IPS-15b (cell line): ENCODE data around the gene DDX41.

ENCODE experiments used
- H3K27me3 ChIP-seq: one replicate; pipeline ENCODE4 v1.6.1; 2013; ENCODE audit warnings: low read length; ENCODE audit not compliant: control insufficient read depth, insufficient read depth
- H3K36me3 ChIP-seq: one replicate; pipeline ENCODE4 v1.6.1; 2013; ENCODE audit warnings: low read length; ENCODE audit not compliant: control insufficient read depth, insufficient read depth
- H3K4me1 ChIP-seq: one replicate; pipeline ENCODE4 v1.6.1; 2013; ENCODE audit warnings: mild to moderate bottlenecking, low read length; ENCODE audit not compliant: control insufficient read depth, insufficient read depth
- H3K4me3 ChIP-seq: one replicate; pipeline ENCODE4 v1.5.1; 2013; ENCODE audit warnings: low read depth, low read length
- H3K9ac ChIP-seq: one replicate; pipeline ENCODE4 v1.6.1; 2013; ENCODE audit warnings: low read depth, mild to moderate bottlenecking, low read length
- H3K9me3 ChIP-seq: one replicate; pipeline ENCODE4 v1.6.1; 2013; ENCODE audit warnings: mild to moderate bottlenecking, low read length; ENCODE audit not compliant: control insufficient read depth, insufficient read depth

Gene DDX41

GRCh38 chr5:177509991-177510566, 6.7 kb downstream of the DDX41 start:
- Histone ChIP-seq H3K9me3 (no peaks in the 10 kb centered on the region), H3K27me3 (no peaks in the 10 kb centered on the region), H3K4me1 (peaks cover 11% of the 10 kb centered on the region), H3K4me3 (no peak overlapping the region), H3K36me3 (peaks cover 51% of the 10 kb centered on the region), H3K9ac (no peak overlapping the region)

- peaks cover 47% of the 10 kb centered on the region for H3K36me3 ChIP-seq
- H3K27me3 ChIP-seq = no peaks in the 10 kb centered on the region
- no peak within 1 kb of the TSS for H3K9ac ChIP-seq
- H3K4me3 ChIP-seq = no peak within 1 kb of the TSS
- H3K9me3 ChIP-seq = no peaks in the 10 kb centered on the region
- peaks cover 11% of the 10 kb centered on the region for H3K4me1 ChIP-seq
Observed at GRCh38 chr5:177509381-177509951, 7.3 kb downstream of the DDX41 start, which contains the start of gene DOK3. TSS of gene DOK3 (minus strand) at chr5:177509826. CDS start at chr5:177509540, 286 bp downstream.

GRCh38 chr5:177508837-177509236, 7.9 kb downstream of the DDX41 start:
- Histone ChIP-seq H3K27me3 (no peaks in the 10 kb centered on the region), H3K36me3 (peaks cover 42% of the 10 kb centered on the region), H3K4me1 (peaks cover 11% of the 10 kb centered on the region), H3K9me3 (no peaks in the 10 kb centered on the region), H3K4me3 (no peak overlapping the region), H3K9ac (no peak overlapping the region)

- Histone ChIP-seq H3K27me3 (no peaks in the 10 kb centered on the region), H3K9ac (no peak overlapping the region), H3K4me3 (no peak overlapping the region), H3K9me3 (no peaks in the 10 kb centered on the region), H3K36me3 (peaks cover 39% of the 10 kb centered on the region), H3K4me1 (peaks cover 11% of the 10 kb centered on the region)
Observed at GRCh38 chr5:177508221-177508611, 8.5 kb downstream of the DDX41 start.

GRCh38 chr5:177507596-177508220, 9.1 kb downstream of the DDX41 start:
- Histone ChIP-seq H3K27me3 (no peaks in the 10 kb centered on the region), H3K4me1 (peaks cover 11% of the 10 kb centered on the region), H3K9me3 (no peaks in the 10 kb centered on the region), H3K9ac (no peak overlapping the region), H3K36me3 (peaks cover 34% of the 10 kb centered on the region), H3K4me3 (no peak overlapping the region)

GRCh38 chr5:177507165-177507564, 9.6 kb downstream of the DDX41 start:
- Histone ChIP-seq H3K4me1 (peaks cover 11% of the 10 kb centered on the region), H3K9me3 (no peaks in the 10 kb centered on the region), H3K4me3 (no peak overlapping the region), H3K27me3 (no peaks in the 10 kb centered on the region), H3K36me3 (peaks cover 28% of the 10 kb centered on the region), H3K9ac (no peak overlapping the region)

- Histone ChIP-seq H3K36me3 (peaks cover 13% of the 10 kb centered on the region), H3K9ac (no peak overlapping the region), H3K4me3 (no peak overlapping the region), H3K27me3 (no peaks in the 10 kb centered on the region), H3K9me3 (no peaks in the 10 kb centered on the region), H3K4me1 (peaks cover 16% of the 10 kb centered on the region)
Observed at GRCh38 chr5:177505075-177505474, 11.7 kb downstream of the DDX41 start.

GRCh38 chr5:177504086-177505056, 12.4 kb downstream of the DDX41 start:
- peaks cover 12% of the 10 kb centered on the region for H3K36me3 ChIP-seq
- peaks cover 13% of the 10 kb centered on the region for H3K4me1 ChIP-seq
- H3K9ac ChIP-seq = no peak overlapping the region

GRCh38 chr5:177503351-177504085, 13.2 kb downstream of the DDX41 start:
- Histone ChIP-seq H3K4me3 (no peak overlapping the region), H3K9me3 (no peaks in the 10 kb centered on the region), H3K36me3 (peaks cover 6% of the 10 kb centered on the region), H3K27me3 (peaks cover 7% of the 10 kb centered on the region), H3K4me1 (peaks cover 11% of the 10 kb centered on the region), H3K9ac (no peak overlapping the region)

More at GRCh38 chr5:177504086-177505056, 12.4 kb downstream of the DDX41 start:
- H3K27me3 ChIP-seq = peaks cover 1% of the 10 kb centered on the region
- no peaks in the 10 kb centered on the region for H3K9me3 ChIP-seq
- H3K4me3 ChIP-seq = no peak overlapping the region

- Histone ChIP-seq H3K9ac (no peak overlapping the region), H3K36me3 (peaks cover 6% of the 10 kb centered on the region)
Observed at GRCh38 chr5:177502886-177503285, 13.9 kb downstream of the DDX41 start.

More at GRCh38 chr5:177502886-177503285, 13.9 kb downstream of the DDX41 start:
- Histone ChIP-seq H3K4me1 (peaks cover 14% of the 10 kb centered on the region), H3K4me3 (no peak overlapping the region), H3K9me3 (no peaks in the 10 kb centered on the region), H3K27me3 (peaks cover 12% of the 10 kb centered on the region)
